Lower leg skin (tissue), 3 donors: ENCODE measurements around the gene ZSWIM7.

ENCODE experiments used
- POLR2A ChIP-seq, 2 donors: fragments of 450-650 bp; IDR thresholded peaks; one replicate each; pipeline ENCODE4 v1.6.1; 2016 to 2017; ENCODE audit warnings: antibody characterized with exemption in 2 of 2, mild to moderate bottlenecking in 1 of 2, moderate library complexity in 1 of 2
- TF ChIP-seq, protein P1 (sequence below), 3 donors: fragments of 450-650 bp; IDR thresholded peaks; one replicate each; pipeline ENCODE4 v1.5.1; 2016; ENCODE audit warnings: antibody characterized with exemption in 3 of 3, mild to moderate bottlenecking in 3 of 3, moderate library complexity in 2 of 3

DNA sequence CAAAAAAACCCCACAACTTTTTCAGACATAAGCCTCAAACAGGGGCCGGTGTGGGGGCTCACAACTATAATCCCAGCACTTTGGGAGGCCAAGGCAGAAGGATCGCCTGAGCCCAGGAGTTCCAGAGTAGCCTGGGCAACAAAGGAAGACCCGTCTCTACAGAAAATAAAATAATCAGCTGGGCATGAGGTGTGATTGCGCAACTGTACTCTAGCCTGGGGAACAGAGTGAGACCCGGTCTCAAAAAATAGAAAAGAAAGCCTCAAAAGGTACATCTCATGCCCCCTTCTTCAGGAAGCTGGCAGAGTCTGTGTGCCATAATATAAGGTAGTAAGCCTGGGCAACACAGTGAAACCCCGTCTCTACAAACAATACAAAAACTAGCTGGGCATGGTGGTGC lies 3.2 kb downstream of the ZSWIM7 start:
- TF ChIP-seq, protein P1, sequence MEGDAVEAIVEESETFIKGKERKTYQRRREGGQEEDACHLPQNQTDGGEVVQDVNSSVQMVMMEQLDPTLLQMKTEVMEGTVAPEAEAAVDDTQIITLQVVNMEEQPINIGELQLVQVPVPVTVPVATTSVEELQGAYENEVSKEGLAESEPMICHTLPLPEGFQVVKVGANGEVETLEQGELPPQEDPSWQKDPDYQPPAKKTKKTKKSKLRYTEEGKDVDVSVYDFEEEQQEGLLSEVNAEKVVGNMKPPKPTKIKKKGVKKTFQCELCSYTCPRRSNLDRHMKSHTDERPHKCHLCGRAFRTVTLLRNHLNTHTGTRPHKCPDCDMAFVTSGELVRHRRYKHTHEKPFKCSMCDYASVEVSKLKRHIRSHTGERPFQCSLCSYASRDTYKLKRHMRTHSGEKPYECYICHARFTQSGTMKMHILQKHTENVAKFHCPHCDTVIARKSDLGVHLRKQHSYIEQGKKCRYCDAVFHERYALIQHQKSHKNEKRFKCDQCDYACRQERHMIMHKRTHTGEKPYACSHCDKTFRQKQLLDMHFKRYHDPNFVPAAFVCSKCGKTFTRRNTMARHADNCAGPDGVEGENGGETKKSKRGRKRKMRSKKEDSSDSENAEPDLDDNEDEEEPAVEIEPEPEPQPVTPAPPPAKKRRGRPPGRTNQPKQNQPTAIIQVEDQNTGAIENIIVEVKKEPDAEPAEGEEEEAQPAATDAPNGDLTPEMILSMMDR (IDR thresholded peaks at IDR 0.05), result no peak
- TF ChIP-seq POLR2A (IDR thresholded peaks at IDR 0.05), result no peak
